Measurements from ENCODE around the gene PAQR5.
"Not testable (repeated sequence)": the region's sequence is repeated elsewhere in the genome, so short reads cannot be mapped to it uniquely, and the experiment has no call there.

The PAQR5 gene

GRCh38 chr15:69377216-69377970 is 78.7 kb downstream of the PAQR5 start:
- no peak for DNase-seq (ENCODE audit: low spot score)
- in situ Hi-C loops (cut with MboI; ENCODE audit: low pct_unique_long_range_greater_than_20kb, low sequenced_read_pairs, unreplicated experiment), result loop anchor here (25.0 kb wide), 1 partner anchor 315 kb away; no protein-coding TSS in a partner anchor
- no peak for TF ChIP-seq CTCF (IDR thresholded peaks at IDR 0.05; ENCODE audit: extremely low read depth, insufficient read depth, missing control alignments)

- no peak for DNase-seq (ENCODE audit: low spot score)
- in situ Hi-C loops (cut with MboI; ENCODE audit: low pct_unique_long_range_greater_than_20kb, low sequenced_read_pairs, unreplicated experiment), result loop anchor here (25.0 kb wide), 1 partner anchor 318 kb away; no protein-coding TSS in a partner anchor
- TF ChIP-seq CTCF (IDR thresholded peaks at IDR 0.05; ENCODE audit: extremely low read depth, insufficient read depth, missing control alignments), result no peak
These were observed 81.5 kb downstream of the PAQR5 start for GRCh38 chr15:69380100-69380725.

GRCh38 chr15:69380726-69381105 is 82.0 kb downstream of the PAQR5 start:
- in situ Hi-C loops (cut with MboI; ENCODE audit: low pct_unique_long_range_greater_than_20kb, low sequenced_read_pairs, unreplicated experiment), result loop anchor here (25.0 kb wide), 1 partner anchor 318 kb away; no protein-coding TSS in a partner anchor
- DNase-seq (ENCODE audit: low spot score), result no peak
- TF ChIP-seq CTCF (IDR thresholded peaks at IDR 0.05; ENCODE audit: extremely low read depth, insufficient read depth, missing control alignments), result no peak

GRCh38 chr15:69382176-69382575 is 83.5 kb downstream of the PAQR5 start:
- in situ Hi-C loops (cut with MboI; ENCODE audit: low pct_unique_long_range_greater_than_20kb, low sequenced_read_pairs, unreplicated experiment), result loop anchor here (25.0 kb wide), 1 partner anchor 320 kb away; no protein-coding TSS in a partner anchor
- not testable (repeated sequence) for DNase-seq (ENCODE audit: low spot score)

GRCh38 chr15:69384066-69384465 is 85.4 kb downstream of the PAQR5 start:
- DNase-seq (ENCODE audit: low spot score), result not testable (repeated sequence)
- in situ Hi-C loops (cut with MboI; ENCODE audit: low pct_unique_long_range_greater_than_20kb, low sequenced_read_pairs, unreplicated experiment), result loop anchor here (25.0 kb wide), 1 partner anchor 322 kb away; no protein-coding TSS in a partner anchor

GRCh38 chr15:69384626-69385598 is 86.2 kb downstream of the PAQR5 start:
- in situ Hi-C loops (cut with MboI; ENCODE audit: low pct_unique_long_range_greater_than_20kb, low sequenced_read_pairs, unreplicated experiment), result loop anchor here (25.0 kb wide), 1 partner anchor 323 kb away; no protein-coding TSS in a partner anchor
- TF ChIP-seq CTCF (IDR thresholded peaks at IDR 0.05; ENCODE audit: extremely low read depth, insufficient read depth, missing control alignments), result no peak
- no peak for DNase-seq (ENCODE audit: low spot score)

- in situ Hi-C loops (cut with MboI; ENCODE audit: low pct_unique_long_range_greater_than_20kb, low sequenced_read_pairs, unreplicated experiment), result loop anchor here (25.0 kb wide), 1 partner anchor 324 kb away; no protein-coding TSS in a partner anchor
- no peak for TF ChIP-seq CTCF (IDR thresholded peaks at IDR 0.05; ENCODE audit: extremely low read depth, insufficient read depth, missing control alignments)
- no peak for DNase-seq (ENCODE audit: low spot score)
These were observed 87.1 kb downstream of the PAQR5 start for GRCh38 chr15:69385831-69386230.
